ENCODE data around the gene STAMBP.

DNA sequence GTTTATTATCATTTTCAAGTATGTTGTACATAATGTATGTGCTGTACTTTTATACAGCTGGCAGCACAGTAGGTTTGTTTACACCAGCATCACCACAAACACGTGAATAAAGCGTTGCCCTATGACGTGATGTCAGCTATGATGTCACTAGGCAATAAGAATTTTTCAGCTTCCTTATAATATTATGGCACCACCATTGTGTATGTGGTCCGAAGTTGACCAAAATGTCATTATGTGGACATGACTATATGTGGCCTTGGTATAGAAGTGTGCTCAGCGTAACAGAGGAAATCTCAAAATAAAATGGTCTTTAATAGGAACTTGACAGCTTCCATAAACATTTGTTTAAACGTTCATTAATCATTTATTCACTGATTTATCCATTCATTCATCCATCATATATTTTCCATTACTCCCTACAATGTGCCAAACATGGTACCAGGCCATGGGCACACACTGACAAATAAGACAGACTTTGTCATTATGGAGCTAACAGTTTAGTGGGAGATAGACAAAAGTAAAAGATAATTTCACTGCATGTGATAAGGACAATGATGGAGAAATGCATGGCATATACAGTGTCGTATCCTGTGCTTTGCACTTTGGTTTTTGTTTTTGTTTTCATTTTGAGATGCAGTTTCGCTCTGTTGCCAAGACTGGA lies 82.9 kb downstream of the STAMBP start:
- TF ChIP-seq POLR2AphosphoS5 (IDR thresholded peaks at IDR 0.05) (no peak), SMC3 (conservative IDR thresholded peaks at IDR 0.05; ENCODE audit: poor library complexity) (no peak), EZH2 (IDR thresholded peaks at IDR 0.05; ENCODE audit: borderline replicate concordance, insufficient read depth, low read length, poor library complexity, severe bottlenecking) (no peak), MXI1 (conservative IDR thresholded peaks at IDR 0.05; ENCODE audit: poor library complexity, severe bottlenecking) (no peak), EP300 (conservative IDR thresholded peaks at IDR 0.05; ENCODE audit: poor library complexity, severe bottlenecking) (no peak)
- TF ChIP-seq, protein P1, sequence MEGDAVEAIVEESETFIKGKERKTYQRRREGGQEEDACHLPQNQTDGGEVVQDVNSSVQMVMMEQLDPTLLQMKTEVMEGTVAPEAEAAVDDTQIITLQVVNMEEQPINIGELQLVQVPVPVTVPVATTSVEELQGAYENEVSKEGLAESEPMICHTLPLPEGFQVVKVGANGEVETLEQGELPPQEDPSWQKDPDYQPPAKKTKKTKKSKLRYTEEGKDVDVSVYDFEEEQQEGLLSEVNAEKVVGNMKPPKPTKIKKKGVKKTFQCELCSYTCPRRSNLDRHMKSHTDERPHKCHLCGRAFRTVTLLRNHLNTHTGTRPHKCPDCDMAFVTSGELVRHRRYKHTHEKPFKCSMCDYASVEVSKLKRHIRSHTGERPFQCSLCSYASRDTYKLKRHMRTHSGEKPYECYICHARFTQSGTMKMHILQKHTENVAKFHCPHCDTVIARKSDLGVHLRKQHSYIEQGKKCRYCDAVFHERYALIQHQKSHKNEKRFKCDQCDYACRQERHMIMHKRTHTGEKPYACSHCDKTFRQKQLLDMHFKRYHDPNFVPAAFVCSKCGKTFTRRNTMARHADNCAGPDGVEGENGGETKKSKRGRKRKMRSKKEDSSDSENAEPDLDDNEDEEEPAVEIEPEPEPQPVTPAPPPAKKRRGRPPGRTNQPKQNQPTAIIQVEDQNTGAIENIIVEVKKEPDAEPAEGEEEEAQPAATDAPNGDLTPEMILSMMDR (IDR thresholded peaks at IDR 0.05; ENCODE audit: poor library complexity, severe bottlenecking) = no peak
